RKO (cell line): Measurements from ENCODE around the gene MAP1B.

Experiments
- DNase-seq: peaks from one replicate; pipeline ENCODE4 v3.0.0-alpha.2; 2016; ENCODE audit warnings: low spot score

The MAP1B gene

GRCh38 chr5:72096602-72097188, 10.6 kb upstream of the MAP1B start:
- peak; percentile 9 for DNase-seq

- DNase-seq: peak; percentile 12
Observed at GRCh38 chr5:72101828-72102227, 5.4 kb upstream of the MAP1B start.

- no peak for DNase-seq
Observed at GRCh38 chr5:72106817-72107130, 501 bp upstream of the MAP1B start.

- no peak for DNase-seq
Observed at GRCh38 chr5:72107901-72108201, 576 bp downstream of the MAP1B start.

GRCh38 chr5:72108202-72109061, 1.2 kb downstream of the MAP1B start:
- DNase-seq: no peak

GRCh38 chr5:72109062-72109411, 1.8 kb downstream of the MAP1B start:
- DNase-seq: no peak

- no peak for DNase-seq
Observed at GRCh38 chr5:72109625-72110024, 2.4 kb downstream of the MAP1B start.

- no peak for DNase-seq
Observed at GRCh38 chr5:72110394-72111013, 3.2 kb downstream of the MAP1B start.

- DNase-seq: no peak
Observed at GRCh38 chr5:72112389-72112788, 5.1 kb downstream of the MAP1B start.

GRCh38 chr5:72114629-72115028, 7.4 kb downstream of the MAP1B start:
- no peak for DNase-seq

- DNase-seq: no peak
Observed at GRCh38 chr5:72115296-72115695, 8.0 kb downstream of the MAP1B start.

- DNase-seq: no peak
Observed at GRCh38 chr5:72117307-72117706, 10.0 kb downstream of the MAP1B start.

GRCh38 chr5:72121052-72121779, 13.9 kb downstream of the MAP1B start:
- no peak for DNase-seq

GRCh38 chr5:72121780-72122445, 14.6 kb downstream of the MAP1B start:
- DNase-seq: no peak

GRCh38 chr5:72122602-72123001, 15.3 kb downstream of the MAP1B start:
- no peak for DNase-seq

GRCh38 chr5:72123764-72124376, 16.6 kb downstream of the MAP1B start:
- peak; percentile 5 for DNase-seq

- no peak for DNase-seq
Observed at GRCh38 chr5:72125271-72125940, 18.1 kb downstream of the MAP1B start.

GRCh38 chr5:72125941-72126620, 18.8 kb downstream of the MAP1B start:
- no peak for DNase-seq

- DNase-seq: no peak
Observed at GRCh38 chr5:72126796-72127195, 19.5 kb downstream of the MAP1B start.

- no peak for DNase-seq
Observed at GRCh38 chr5:72129725-72130124, 22.4 kb downstream of the MAP1B start.

GRCh38 chr5:72130351-72130761, 23.1 kb downstream of the MAP1B start:
- no peak for DNase-seq
